Activated T-cell treated with anti-CD3 and anti-CD28 coated beads for 48 hours (primary cell): Measurements from ENCODE around the gene METTL27.
"Not testable (repeated sequence)": the region's sequence is repeated elsewhere in the genome, so short reads cannot be mapped to it uniquely, and the experiment has no call there.

Source experiments
- DNase-seq: peaks from one replicate; pipeline ENCODE4 v3.0.0-alpha.2; 2020; ENCODE audit warnings: low read depth

The METTL27 gene

GRCh38 chr7:73869011-73869798 lies 26.9 kb upstream of the METTL27 start:
- DNase-seq: no peak

DNA sequence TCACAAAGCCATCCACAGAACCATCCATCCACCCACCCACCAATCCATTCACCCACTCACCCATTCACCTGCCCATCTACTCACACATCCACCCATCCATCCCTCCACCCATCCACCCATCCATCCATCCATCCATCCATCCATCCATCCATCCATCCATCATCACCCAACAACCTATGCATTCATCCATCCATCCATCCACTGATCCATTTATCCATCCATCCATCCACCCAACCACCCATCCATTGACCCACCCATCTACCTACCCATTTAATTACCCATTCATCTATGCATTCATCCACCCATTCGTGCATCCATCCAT lies 24.1 kb upstream of the METTL27 start:
- no peak for DNase-seq

DNA sequence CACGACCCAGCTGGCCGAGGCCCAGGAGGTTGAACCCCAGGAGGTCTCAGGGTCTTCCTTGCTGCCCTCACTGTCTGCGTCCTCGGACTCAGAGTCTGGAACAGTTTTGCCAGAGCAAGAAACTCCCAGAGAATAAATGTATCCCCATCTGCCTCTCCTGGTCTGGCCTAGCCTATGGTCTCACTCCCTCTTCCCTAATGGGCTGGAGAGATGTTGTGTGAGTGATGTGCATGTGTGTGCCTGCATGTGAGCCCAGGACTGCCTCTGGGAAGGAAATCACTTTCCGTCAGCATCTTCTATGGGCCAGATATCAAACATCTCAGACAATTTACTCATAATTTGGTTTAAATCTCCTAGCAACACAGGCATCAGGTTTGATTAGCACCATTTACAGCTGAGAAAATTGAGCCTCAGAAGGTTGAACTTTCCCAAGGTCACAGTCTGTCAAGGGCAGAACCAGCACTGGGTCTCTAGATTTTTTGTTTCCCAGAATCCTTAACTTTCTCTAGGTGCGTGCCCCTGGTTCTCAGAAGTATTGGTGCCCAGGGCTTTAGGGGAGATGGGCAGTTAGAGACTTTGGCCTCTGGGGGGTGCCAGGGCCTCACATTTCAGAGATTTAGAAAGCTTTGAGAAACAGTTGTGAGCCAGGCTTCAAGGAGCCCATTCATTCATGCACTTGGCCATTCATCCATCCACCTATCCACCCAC lies 23.6 kb upstream of the METTL27 start:
- DNase-seq: no peak

GRCh38 chr7:73864981-73865711 lies 22.8 kb upstream of the METTL27 start:
- no peak for DNase-seq

GRCh38 chr7:73861305-73861704 lies 19.0 kb upstream of the METTL27 start:
- DNase-seq: no peak

DNA sequence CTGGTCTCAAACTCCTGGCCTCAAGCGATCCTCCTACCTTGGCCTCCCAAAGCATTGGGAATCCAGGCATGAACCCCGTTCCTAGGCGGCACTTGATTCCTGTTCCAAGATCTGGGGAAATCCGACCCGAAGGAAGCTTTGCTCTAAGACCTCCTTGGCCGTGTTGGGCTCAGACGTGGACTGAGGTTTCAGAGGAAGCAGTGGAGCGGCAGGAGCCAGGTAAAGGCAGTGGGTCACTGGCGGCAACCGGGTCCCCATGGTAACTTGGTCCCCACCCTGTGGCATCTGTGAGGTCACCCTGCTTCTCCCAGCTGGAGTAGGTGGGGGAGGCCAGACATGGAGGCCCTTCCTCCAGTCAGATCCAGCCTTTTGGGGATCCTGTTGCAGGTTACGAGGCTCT lies 18.5 kb upstream of the METTL27 start, which contains the start of gene TMEM270:
Gene TMEM270, plus strand, starts transcription at position 301 of the 400 bp plus-strand sequence. Its CDS starts 36 bp downstream, at position 337.
- DNase-seq: no peak

DNA sequence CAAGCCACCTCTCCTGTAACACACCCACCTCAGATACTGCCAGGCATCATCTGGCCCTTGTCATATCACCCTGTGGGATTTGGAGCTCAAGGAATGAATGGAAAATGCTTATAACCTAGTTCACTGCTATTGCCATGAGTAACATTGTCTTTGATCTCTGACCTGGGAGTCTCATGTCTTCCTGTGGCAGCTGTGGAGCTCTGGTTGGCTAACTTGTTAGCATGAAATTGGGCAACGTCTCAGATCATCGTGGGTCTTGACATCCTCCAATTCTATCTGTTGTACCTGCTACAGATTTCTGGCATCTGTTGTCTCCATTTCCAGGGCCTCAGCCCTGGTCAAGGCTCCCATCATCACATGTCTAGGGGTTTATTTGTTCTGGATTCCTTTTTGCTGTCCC lies 16.5 kb upstream of the METTL27 start:
- no peak for DNase-seq

GRCh38 chr7:73856941-73857340 lies 14.6 kb upstream of the METTL27 start:
- no peak for DNase-seq

DNA sequence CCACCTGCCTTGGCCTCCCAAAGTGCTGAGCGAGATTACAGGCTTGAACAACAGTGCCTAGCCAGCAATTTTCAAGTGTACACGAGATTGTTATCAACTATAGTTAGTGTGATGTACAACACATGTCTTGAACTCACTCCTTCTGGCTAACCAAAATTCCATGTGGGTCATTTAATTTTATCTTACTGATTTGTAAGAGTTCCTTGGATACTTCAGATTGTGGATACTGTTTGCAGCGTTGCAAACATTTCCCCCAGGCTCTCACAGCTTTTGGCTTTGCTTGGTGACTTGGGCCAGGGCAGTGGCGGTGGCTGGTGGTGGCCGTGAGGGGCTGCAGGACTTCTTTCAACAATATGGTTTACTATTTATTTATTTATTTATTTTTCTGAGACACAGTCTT lies 10.2 kb upstream of the METTL27 start:
- no peak for DNase-seq

GRCh38 chr7:73851410-73852338 lies 9.4 kb upstream of the METTL27 start:
- peak; percentile 17 for DNase-seq

- DNase-seq: no peak
Measured at GRCh38 chr7:73850781-73851207, 8.5 kb upstream of the METTL27 start.

DNA sequence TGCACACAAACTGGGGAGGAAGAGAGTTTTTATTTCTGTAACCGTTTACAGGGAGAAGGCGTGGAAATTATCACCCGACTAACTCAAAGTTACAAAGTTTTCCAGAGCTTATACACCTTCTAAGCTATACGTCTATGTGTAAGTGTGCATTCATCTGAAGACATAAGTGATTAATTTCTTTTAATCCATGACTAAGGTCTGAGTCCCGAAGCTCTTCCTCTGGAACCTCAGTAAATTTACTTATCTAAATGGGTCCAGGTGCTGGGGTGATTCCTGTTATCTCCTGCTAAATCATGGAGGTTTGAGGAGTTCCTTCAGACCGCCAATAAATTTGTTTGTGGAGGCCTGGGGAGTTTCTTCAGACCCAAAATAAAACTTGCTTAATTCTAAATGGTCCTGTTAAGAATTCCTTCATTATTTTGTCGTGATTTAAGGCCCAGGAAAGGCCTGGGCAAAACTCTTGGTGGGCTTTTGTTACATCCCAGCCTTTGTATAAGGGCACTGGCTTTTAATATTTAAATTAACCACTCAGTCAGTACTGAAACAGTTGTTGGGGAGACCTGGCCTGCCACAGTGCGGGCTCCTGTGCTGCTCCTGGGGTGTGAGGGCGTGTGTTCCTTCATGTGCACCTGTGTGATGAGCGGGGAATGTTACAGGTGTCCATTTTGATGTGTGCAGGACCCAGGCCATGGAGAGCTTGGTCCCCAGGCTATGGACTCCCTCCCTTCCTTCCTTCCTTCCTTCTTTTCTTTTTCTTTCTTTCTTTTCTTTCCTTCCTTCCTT lies 5.8 kb upstream of the METTL27 start:
- no peak for DNase-seq

DNA sequence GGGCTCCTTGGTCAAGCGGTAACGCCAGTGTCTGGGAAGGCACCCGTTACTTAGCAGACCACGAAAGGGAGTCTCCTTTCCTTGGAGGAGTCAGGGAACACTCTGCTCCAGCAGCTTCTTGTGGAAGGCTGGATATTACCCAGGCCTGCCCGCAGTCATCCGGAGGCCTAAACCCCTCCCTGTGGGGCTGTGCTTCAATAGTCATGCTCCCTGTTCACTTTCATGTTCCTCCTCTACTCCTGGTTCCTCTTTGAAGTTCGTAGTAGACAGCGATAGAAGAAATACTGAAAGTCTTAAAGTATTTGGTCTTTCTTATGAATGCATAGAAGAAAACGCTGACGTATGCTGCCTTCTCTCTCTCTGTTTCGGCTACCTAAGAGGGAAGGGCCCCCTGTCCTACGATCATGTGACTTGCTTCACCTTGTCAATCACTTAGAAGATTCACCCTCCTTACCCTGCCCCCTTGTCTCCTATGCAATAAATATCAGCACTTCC lies 3.4 kb upstream of the METTL27 start:
- not testable (repeated sequence) for DNase-seq

GRCh38 chr7:73844848-73845460 lies 2.6 kb upstream of the METTL27 start:
- DNase-seq: no peak

DNA sequence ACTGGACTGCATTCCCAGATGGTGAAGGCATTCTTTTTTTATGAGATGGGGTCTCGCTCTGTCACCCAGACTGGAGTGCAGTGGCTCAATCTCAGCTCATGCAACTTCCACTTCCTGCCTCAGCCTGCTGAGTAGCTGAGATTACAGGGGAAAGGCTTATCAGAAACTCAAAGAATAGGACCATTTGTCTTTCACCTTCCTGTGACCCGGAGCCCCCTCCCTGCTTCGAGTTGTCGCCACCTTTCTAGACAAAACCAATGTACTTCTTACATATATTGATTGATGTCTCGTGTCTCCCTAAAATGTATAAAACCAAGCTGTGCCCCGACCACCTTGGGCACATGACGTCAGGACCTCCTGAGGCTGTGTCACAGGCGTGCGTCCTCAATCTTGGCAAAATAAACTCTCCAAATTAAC lies 1.8 kb upstream of the METTL27 start:
- DNase-seq: no peak

GRCh38 chr7:73841689-73842066 lies 638 bp downstream of the METTL27 start:
- DNase-seq: no peak

DNA sequence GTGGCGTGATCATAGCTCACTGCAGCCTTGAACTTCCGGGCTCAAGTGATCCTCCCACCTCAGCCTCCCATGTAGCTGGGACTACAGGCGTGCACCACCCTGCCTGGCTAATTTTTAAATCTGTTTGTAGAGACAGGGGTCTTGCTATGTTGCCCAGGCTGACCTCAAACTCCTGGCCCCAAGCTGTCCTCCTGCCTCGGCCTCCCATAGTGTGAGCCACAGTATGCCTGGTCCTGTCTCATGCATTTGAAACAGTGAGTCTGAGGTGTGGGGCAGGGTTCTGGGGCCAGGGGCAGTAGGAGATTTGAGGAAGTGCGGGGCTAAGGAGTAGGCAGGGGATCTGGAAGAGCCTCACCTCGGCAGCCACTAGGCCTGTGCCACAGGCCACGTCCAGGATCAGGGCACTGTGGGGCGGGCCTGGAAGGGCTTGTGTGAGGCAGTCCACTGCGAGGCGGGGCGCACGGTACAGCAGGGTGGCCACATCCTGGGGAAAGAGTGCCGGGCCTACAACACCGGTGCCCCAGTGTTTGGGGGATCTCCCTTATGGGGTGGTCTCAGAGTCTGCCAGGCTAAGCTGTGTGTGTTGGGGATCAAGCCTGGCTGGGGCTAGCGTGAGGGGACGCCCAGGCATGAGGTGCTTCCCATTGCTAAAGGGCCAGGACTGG lies 1.5 kb downstream of the METTL27 start:
- DNase-seq: no peak

DNA sequence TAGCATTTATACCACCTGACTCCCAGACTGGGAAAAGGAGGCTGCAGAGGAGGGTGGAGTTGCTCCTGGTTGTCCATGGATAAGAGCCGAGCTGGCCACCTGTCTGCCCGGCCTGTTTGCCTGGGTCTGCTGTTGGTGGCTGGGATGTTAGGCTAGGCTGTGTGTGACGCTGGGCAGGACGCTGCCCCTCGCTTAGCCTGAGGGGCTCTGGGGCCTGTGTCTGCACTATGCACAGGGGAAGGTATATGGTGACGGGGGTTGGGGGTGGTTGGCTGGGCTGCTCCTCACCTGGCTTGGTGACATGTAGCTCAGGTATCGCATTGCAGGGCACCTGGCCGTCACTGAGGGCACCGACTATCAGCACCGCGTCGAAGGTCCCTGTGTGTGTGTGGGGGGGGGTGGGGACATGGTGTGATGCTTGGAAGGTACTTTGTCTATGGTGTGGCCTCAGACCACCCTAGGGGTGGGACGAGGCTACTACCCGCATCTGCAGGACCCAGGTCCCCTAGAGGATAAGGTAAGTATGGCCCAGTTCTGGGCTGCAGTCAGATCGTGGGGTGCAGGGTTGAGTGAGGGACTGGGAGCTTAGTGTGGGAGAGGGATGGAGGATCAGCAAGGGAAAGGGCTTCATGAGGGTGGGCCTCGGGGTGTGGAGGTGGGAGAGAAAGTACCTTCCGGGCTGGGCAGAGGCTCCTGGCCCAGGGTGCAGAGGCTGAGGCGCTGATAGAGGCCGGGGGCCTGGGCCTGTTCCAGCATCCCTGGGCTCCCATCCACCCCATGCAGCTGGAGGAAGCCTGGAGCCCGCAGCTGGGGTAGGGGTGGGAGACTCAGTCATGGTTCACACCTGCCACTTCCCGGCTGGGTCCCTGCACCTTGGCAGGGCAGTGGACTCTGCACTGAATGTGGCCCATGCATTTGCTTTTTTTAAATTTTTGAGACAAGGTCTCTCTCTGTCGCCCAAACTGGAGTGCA lies 2.3 kb downstream of the METTL27 start:
- no peak for DNase-seq

- DNase-seq: no peak
Measured at GRCh38 chr7:73839290-73839689, 3.0 kb downstream of the METTL27 start.
